PC-9 (cell line): Measurements from ENCODE around the gene MAP3K13. TPM values are rescaled to one million over a fixed set of nuclear protein-coding genes. Genes with fewer than 3 reads are reported as not detected.
A peak's percentile ranks its signal among the peaks of the same experiment; 100 is the strongest.
"Not testable (repeated sequence)": the region's sequence is repeated elsewhere in the genome, so short reads cannot be mapped to it uniquely, and the experiment has no call there.

ENCODE experiments used
- BruUV-seq: library from RNA; stranded (reverse); fragments of 400-500 nt; replicated peaks from 2 replicates; lab custom pipeline; 2021; lab: Mats Ljungman, UMichigan
- CTCF ChIA-PET: fragments of 300-600 bp; sonication (Branson Sonifier 250); formaldehyde crosslinking; loops from one replicate; lab custom pipeline; 2022; ENCODE audit warnings: antibody characterized with exemption; lab: Charles Lee
- POLR2A ChIA-PET: fragments of 300-600 bp; sonication (Branson Sonifier 250); formaldehyde crosslinking; loops from one replicate; lab custom pipeline; 2022; ENCODE audit warnings: antibody characterized with exemption; ENCODE audit not compliant: unreplicated experiment; lab: Charles Lee
- DNase-seq, 2 experiments: peaks; one replicate each; pipeline versions ENCODE4 v3.0.0 to v3.0.0-alpha.2; 2015 to 2022; ENCODE audit warnings: mixed read lengths in 1 of 2
- H2AFZ ChIP-seq: fragments of 200-600 bp; sonication (generic); 2 replicates; pipeline ENCODE4 v1.8.1; 2017; ENCODE audit warnings: antibody characterized with exemption
- H3F3A ChIP-seq: fragments of 200-600 bp; sonication (generic); 2 replicates; pipeline ENCODE4 v1.8.1; 2017; ENCODE audit warnings: antibody characterized with exemption, mild to moderate bottlenecking, low read depth; ENCODE audit not compliant: insufficient read depth
- H3K27ac ChIP-seq: fragments of 200-600 bp; sonication (generic); 2 replicates; pipeline ENCODE4 v1.6.1; 2016; ENCODE audit warnings: mixed run types
- H3K27me3 ChIP-seq: fragments of 200-600 bp; sonication (generic); 2 replicates; pipeline ENCODE4 v1.6.1; 2016; ENCODE audit warnings: low read depth, mixed run types; ENCODE audit not compliant: insufficient read depth
- H3K36me3 ChIP-seq: fragments of 200-600 bp; sonication (generic); 2 replicates; pipeline ENCODE4 v1.6.1; 2016; ENCODE audit warnings: low read depth, mixed run types
- H3K4me1 ChIP-seq: fragments of 200-600 bp; sonication (generic); replicated peaks from 2 replicates; pipeline ENCODE4 v1.6.1; 2016; ENCODE audit warnings: mixed run types; ENCODE audit not compliant: insufficient read depth
- H3K4me2 ChIP-seq: fragments of 200-600 bp; sonication (generic); 2 replicates; pipeline ENCODE4 v1.6.1; 2017; ENCODE audit warnings: mixed run types
- H3K4me3 ChIP-seq: fragments of 200-600 bp; sonication (generic); 2 replicates; pipeline ENCODE4 v1.6.1; 2016; ENCODE audit warnings: mixed run types
- H3K79me2 ChIP-seq: fragments of 200-600 bp; sonication (generic); 2 replicates; pipeline ENCODE4 v1.6.1; 2017; ENCODE audit warnings: low read depth, mixed run types
- H3K9me2 ChIP-seq: fragments of 200-600 bp; sonication (generic); 2 replicates; pipeline ENCODE4 v1.8.1; 2017; ENCODE audit warnings: mild to moderate bottlenecking; ENCODE audit not compliant: insufficient read depth
- H3K9me3 ChIP-seq: fragments of 200-600 bp; sonication (generic); 2 replicates; pipeline ENCODE4 v1.8.1; 2016; ENCODE audit warnings: low read depth; ENCODE audit not compliant: insufficient read depth
- H4K20me1 ChIP-seq: fragments of 200-600 bp; sonication (generic); 2 replicates; pipeline ENCODE4 v1.8.1; 2017; ENCODE audit not compliant: insufficient read depth
- CTCF ChIP-seq: fragments of 200-600 bp; sonication (generic); conservative IDR thresholded peaks from 2 replicates; pipeline ENCODE4 v1.6.1; 2017; ENCODE audit warnings: mixed run types, antibody characterized with exemption, mild to moderate bottlenecking, moderate library complexity
- EZH2 ChIP-seq: fragments of 200-600 bp; sonication (generic); IDR thresholded peaks from 2 replicates; pipeline ENCODE4 v1.8.0; 2017; ENCODE audit warnings: antibody characterized with exemption, low read depth
- intact Hi-C: fragments of 100-400 bp; cut with micrococcal nuclease; formaldehyde crosslinking; loops from one replicate; pipeline ENCODE4 v1.10.0; 2022; ENCODE audit not compliant: unreplicated experiment
- total RNA-seq: library from RNA; stranded (reverse); gene quantifications from 2 replicates; pipeline ENCODE4 v1.2.3, GENCODE V29; 2021

Gene MAP3K13
- total RNA-seq, 1 experiment from 2014 or later: 65.5 TPM

- H3K4me3 ChIP-seq: no peak overlapping the region
- no peaks in the 10 kb centered on the region for H3K36me3 ChIP-seq
- TF ChIP-seq CTCF (peak; percentile 87), EZH2 (no peak)
- BruUV-seq: no TSS peak
- POLR2A ChIA-PET: interaction anchor here (0.7 to 1.2 kb wide), 2 partner anchors 40 to 114 kb away, joined by 3 to 8 read pairs; no protein-coding TSS in a partner anchor
- H3K9me3 ChIP-seq: no peaks in the 10 kb centered on the region
- intact Hi-C loops: no loop called here
- H3K27ac ChIP-seq: no peak overlapping the region
- CTCF ChIA-PET: interaction anchor here (0.5 to 2.3 kb wide), 3 partner anchors 114 to 1827 kb away, joined by 3 to 25 read pairs (median 6); no protein-coding TSS in a partner anchor
- no peaks in the 10 kb centered on the region for H4K20me1 ChIP-seq
- no peaks in the 10 kb centered on the region for H3K79me2 ChIP-seq
- no peak for DNase-seq
- H3K9me2 ChIP-seq: no peaks in the 10 kb centered on the region
- H2AFZ ChIP-seq: no peak overlapping the region
- H3K4me1 ChIP-seq: no peaks in the 10 kb centered on the region
- no peaks in the 10 kb centered on the region for H3K27me3 ChIP-seq
- H3K4me2 ChIP-seq: no peak overlapping the region
- no peaks in the 10 kb centered on the region for H3F3A ChIP-seq
These were observed 97.9 kb downstream of the MAP3K13 start for GRCh38 chr3:185460719-185461350.

GRCh38 chr3:185465471-185465870 lies 102.5 kb downstream of the MAP3K13 start:
- Histone ChIP-seq H3F3A (no peaks in the 10 kb centered on the region), H3K4me1 (no peaks in the 10 kb centered on the region), H3K27me3 (no peaks in the 10 kb centered on the region), H3K4me3 (no peak overlapping the region), H3K36me3 (no peaks in the 10 kb centered on the region), H2AFZ (no peak overlapping the region), H3K79me2 (no peaks in the 10 kb centered on the region), H3K4me2 (no peak overlapping the region), H3K27ac (no peak overlapping the region), H3K9me2 (no peaks in the 10 kb centered on the region), H3K9me3 (no peaks in the 10 kb centered on the region), H4K20me1 (no peaks in the 10 kb centered on the region)
- no peak for DNase-seq
- intact Hi-C loops: no loop called here
- CTCF ChIA-PET: no interaction called here
- TF ChIP-seq EZH2: no peak
- TF ChIP-seq CTCF: no peak
- BruUV-seq: no TSS peak
- POLR2A ChIA-PET: interaction anchor here (0.6 kb wide), 1 partner anchor 110 kb away, joined by 3 read pairs; no protein-coding TSS in a partner anchor

DNA sequence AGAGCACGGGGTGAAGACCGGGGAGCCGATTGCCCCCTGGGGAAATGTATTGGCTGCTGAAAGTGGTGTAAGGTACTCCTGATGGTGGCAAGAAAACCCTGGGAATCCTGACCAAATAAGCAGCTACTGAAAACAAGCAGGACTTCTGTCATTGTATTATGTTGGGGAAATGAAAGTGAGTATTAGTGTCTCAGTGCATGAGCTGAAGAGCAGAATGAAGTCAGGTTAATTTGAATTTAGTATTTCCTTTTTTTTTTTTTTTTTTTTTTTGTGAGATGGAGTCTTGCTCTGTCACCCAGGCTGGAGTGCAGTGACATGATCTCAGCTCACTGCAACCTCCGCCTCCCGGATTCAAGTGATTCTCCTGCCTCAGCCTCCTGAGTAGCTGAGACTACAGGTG lies 103.2 kb downstream of the MAP3K13 start:
- H3F3A ChIP-seq, H3K4me2 ChIP-seq, H3K4me1 ChIP-seq, H4K20me1 ChIP-seq, intact Hi-C loops, POLR2A ChIA-PET, H3K4me3 ChIP-seq, H2AFZ ChIP-seq, H3K9me3 ChIP-seq, BruUV-seq, DNase-seq, H3K27ac ChIP-seq, CTCF ChIA-PET, H3K79me2 ChIP-seq, H3K36me3 ChIP-seq, H3K9me2 ChIP-seq, H3K27me3 ChIP-seq: not testable (repeated sequence)
